ENCODE results near the gene RNU5D-1. TPM values are rescaled to one million over a fixed set of nuclear protein-coding genes. Genes with fewer than 3 reads are reported as not detected.

The RNU5D-1 gene
- total and polyA plus RNA-seq, 2 of the 13 experiments (the other 11 are each of a cell fraction or from before 2014, with no cell fraction given), result 165 TPM; not detected in 1

DNA sequence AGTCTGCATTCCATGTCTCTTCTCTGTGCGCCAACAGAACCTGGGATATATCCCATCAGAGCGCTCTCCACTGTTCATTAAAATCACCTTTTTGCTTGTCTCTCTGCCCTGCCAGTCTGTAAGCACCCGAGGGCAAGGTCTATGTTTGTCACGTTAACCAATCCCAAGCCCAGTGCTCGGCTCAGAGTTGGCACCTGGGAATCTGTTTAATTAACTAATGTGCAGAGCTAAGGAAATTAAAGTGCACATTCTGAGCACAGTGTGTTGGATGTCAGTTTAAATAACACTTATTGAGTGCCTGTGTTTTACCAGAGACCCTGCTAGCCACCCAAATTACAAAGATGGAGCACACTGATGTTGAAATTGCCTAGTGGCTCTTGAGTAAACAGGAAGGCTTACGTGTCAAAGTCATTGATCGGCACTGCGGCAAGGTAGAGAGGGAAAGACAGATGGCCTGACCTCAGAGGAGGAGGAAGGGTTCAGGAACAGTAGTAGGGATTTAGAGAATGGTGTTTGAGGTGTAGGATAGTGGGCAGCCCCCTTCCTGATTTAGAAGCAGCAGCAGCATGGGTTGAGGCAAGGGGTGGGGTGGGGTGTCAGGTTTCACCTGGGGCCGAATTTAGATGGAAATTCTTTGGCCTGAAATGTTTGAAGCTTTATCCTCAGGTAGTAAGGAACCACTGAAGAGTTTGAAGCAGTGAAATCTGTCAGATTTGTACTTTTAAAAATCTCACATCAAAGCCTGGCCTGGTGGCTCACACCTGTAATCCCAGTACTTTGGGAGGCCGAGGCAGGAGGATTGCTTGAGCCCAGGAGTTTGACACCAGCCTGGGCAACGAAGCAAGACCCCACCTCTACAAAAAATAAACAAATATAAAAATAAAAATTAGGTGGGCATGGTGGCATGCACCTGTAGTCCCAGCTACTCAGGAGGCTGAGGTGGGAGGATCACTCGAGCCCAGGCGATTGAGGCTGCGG, 48.8 kb downstream of the RNU5D-1 start (continued):
- TF ChIP-seq, protein P1, sequence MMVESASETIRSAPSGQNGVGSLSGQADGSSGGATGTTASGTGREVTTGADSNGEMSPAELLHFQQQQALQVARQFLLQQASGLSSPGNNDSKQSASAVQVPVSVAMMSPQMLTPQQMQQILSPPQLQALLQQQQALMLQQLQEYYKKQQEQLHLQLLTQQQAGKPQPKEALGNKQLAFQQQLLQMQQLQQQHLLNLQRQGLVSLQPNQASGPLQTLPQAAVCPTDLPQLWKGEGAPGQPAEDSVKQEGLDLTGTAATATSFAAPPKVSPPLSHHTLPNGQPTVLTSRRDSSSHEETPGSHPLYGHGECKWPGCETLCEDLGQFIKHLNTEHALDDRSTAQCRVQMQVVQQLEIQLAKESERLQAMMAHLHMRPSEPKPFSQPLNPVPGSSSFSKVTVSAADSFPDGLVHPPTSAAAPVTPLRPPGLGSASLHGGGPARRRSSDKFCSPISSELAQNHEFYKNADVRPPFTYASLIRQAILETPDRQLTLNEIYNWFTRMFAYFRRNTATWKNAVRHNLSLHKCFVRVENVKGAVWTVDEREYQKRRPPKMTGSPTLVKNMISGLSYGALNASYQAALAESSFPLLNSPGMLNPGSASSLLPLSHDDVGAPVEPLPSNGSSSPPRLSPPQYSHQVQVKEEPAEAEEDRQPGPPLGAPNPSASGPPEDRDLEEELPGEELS (CRISPR knock-in tag; IDR thresholded peaks at IDR 0.05), result peak; percentile 92
- TF ChIP-seq, protein P2, sequence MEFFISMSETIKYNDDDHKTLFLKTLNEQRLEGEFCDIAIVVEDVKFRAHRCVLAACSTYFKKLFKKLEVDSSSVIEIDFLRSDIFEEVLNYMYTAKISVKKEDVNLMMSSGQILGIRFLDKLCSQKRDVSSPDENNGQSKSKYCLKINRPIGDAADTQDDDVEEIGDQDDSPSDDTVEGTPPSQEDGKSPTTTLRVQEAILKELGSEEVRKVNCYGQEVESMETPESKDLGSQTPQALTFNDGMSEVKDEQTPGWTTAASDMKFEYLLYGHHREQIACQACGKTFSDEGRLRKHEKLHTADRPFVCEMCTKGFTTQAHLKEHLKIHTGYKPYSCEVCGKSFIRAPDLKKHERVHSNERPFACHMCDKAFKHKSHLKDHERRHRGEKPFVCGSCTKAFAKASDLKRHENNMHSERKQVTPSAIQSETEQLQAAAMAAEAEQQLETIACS (CRISPR knock-in tag; IDR thresholded peaks at IDR 0.05), result no peak
- TF ChIP-seq, protein P3, sequence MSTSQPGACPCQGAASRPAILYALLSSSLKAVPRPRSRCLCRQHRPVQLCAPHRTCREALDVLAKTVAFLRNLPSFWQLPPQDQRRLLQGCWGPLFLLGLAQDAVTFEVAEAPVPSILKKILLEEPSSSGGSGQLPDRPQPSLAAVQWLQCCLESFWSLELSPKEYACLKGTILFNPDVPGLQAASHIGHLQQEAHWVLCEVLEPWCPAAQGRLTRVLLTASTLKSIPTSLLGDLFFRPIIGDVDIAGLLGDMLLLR (CRISPR knock-in tag; IDR thresholded peaks at IDR 0.05), result no peak
- TF ChIP-seq CHD2 (IDR thresholded peaks at IDR 0.05; ENCODE audit: low read depth, low read length), result no peak
- TF ChIP-seq ZNF326 (CRISPR knock-in tag; IDR thresholded peaks at IDR 0.05; ENCODE audit: borderline replicate concordance), result no peak
- TF ChIP-seq, protein P4, sequence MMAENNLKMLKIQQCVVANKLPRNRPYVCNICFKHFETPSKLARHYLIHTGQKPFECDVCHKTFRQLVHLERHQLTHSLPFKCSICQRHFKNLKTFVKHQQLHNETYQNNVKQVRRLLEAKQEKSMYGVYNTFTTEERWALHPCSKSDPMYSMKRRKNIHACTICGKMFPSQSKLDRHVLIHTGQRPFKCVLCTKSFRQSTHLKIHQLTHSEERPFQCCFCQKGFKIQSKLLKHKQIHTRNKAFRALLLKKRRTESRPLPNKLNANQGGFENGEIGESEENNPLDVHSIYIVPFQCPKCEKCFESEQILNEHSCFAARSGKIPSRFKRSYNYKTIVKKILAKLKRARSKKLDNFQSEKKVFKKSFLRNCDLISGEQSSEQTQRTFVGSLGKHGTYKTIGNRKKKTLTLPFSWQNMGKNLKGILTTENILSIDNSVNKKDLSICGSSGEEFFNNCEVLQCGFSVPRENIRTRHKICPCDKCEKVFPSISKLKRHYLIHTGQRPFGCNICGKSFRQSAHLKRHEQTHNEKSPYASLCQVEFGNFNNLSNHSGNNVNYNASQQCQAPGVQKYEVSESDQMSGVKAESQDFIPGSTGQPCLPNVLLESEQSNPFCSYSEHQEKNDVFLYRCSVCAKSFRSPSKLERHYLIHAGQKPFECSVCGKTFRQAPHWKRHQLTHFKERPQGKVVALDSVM (CRISPR knock-in tag; IDR thresholded peaks at IDR 0.05), result 0 out of 2 replicates have a peak, but pooled peaks have one; percentile 39
- TF ChIP-seq CHCHD3 (CRISPR knock-in tag; IDR thresholded peaks at IDR 0.05), result no peak
- peak; percentile 48 for TF ChIP-seq IKZF4 (CRISPR knock-in tag; IDR thresholded peaks at IDR 0.05; ENCODE audit: borderline replicate concordance, low read depth, not compliant biosample characterization)
- no peak for TF ChIP-seq ZNF260 (CRISPR knock-in tag; IDR thresholded peaks at IDR 0.05; ENCODE audit: borderline replicate concordance, low read depth)
- TF ChIP-seq, protein P5, sequence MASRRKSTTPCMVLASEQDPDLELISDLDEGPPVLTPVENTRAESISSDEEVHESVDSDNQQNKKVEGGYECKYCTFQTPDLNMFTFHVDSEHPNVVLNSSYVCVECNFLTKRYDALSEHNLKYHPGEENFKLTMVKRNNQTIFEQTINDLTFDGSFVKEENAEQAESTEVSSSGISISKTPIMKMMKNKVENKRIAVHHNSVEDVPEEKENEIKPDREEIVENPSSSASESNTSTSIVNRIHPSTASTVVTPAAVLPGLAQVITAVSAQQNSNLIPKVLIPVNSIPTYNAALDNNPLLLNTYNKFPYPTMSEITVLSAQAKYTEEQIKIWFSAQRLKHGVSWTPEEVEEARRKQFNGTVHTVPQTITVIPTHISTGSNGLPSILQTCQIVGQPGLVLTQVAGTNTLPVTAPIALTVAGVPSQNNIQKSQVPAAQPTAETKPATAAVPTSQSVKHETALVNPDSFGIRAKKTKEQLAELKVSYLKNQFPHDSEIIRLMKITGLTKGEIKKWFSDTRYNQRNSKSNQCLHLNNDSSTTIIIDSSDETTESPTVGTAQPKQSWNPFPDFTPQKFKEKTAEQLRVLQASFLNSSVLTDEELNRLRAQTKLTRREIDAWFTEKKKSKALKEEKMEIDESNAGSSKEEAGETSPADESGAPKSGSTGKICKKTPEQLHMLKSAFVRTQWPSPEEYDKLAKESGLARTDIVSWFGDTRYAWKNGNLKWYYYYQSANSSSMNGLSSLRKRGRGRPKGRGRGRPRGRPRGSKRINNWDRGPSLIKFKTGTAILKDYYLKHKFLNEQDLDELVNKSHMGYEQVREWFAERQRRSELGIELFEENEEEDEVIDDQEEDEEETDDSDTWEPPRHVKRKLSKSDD (CRISPR knock-in tag; IDR thresholded peaks at IDR 0.05; ENCODE audit: low read depth), result peak; percentile 85
- peak; percentile 75; the same call in 1 of the 2 replicates for TF ChIP-seq PPARG (CRISPR knock-in tag; conservative IDR thresholded peaks at IDR 0.05)
- no peak for TF ChIP-seq HIVEP1 (CRISPR knock-in tag; IDR thresholded peaks at IDR 0.05)
- TF ChIP-seq ZNF282 (IDR thresholded peaks at IDR 0.05; ENCODE audit: partially characterized antibody), result no peak
- peak; percentile 98 for TF ChIP-seq ZNF670 (CRISPR knock-in tag; IDR thresholded peaks at IDR 0.05; ENCODE audit: borderline replicate concordance)
- no peak for TF ChIP-seq NFE2L2 (IDR thresholded peaks at IDR 0.05; ENCODE audit: low read length)
- TF ChIP-seq, protein P6, sequence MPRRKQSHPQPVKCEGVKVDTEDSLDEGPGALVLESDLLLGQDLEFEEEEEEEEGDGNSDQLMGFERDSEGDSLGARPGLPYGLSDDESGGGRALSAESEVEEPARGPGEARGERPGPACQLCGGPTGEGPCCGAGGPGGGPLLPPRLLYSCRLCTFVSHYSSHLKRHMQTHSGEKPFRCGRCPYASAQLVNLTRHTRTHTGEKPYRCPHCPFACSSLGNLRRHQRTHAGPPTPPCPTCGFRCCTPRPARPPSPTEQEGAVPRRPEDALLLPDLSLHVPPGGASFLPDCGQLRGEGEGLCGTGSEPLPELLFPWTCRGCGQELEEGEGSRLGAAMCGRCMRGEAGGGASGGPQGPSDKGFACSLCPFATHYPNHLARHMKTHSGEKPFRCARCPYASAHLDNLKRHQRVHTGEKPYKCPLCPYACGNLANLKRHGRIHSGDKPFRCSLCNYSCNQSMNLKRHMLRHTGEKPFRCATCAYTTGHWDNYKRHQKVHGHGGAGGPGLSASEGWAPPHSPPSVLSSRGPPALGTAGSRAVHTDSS (CRISPR knock-in tag; conservative IDR thresholded peaks at IDR 0.05), result no peak
- TF ChIP-seq TAF15 (IDR thresholded peaks at IDR 0.05; ENCODE audit: low read depth, low read length, poor library complexity, severe bottlenecking), result no peak

Data from HepG2 (cell line).